ENCODE data around the gene CLEC4C.
"Not testable (repeated sequence)": the region's sequence is repeated elsewhere in the genome, so short reads cannot be mapped to it uniquely, and the experiment has no call there.

Gene CLEC4C

GRCh38 chr12:7747246-7747645 is at the start of gene CLEC4C:
TSS of gene CLEC4C (minus strand) at chr12:7747375. CDS start at chr12:7747348, 27 bp downstream.
- no peak for DNase-seq

- no peak for DNase-seq
Measured at GRCh38 chr12:7793211-7793610, 46.0 kb upstream of the CLEC4C start.

GRCh38 chr12:7788884-7789528 is 41.8 kb upstream of the CLEC4C start, which contains the start of gene NANOG:
TSS of gene NANOG (plus strand) at chr12:7789402. CDS start at chr12:7789615, 213 bp downstream.
- not testable (repeated sequence) for DNase-seq

GRCh38 chr12:7788294-7788660 is 41.1 kb upstream of the CLEC4C start:
- no peak for DNase-seq

GRCh38 chr12:7787574-7788293 is 40.6 kb upstream of the CLEC4C start:
- no peak for DNase-seq

GRCh38 chr12:7784701-7785100 is 37.5 kb upstream of the CLEC4C start:
- no peak for DNase-seq

GRCh38 chr12:7783433-7783832 is 36.3 kb upstream of the CLEC4C start:
- DNase-seq: not testable (repeated sequence)

- DNase-seq: no peak
Measured at GRCh38 chr12:7782055-7782454, 34.9 kb upstream of the CLEC4C start.

GRCh38 chr12:7781274-7781673 is 34.1 kb upstream of the CLEC4C start:
- DNase-seq: no peak

GRCh38 chr12:7769999-7770398 is 22.8 kb upstream of the CLEC4C start:
- no peak for DNase-seq

GRCh38 chr12:7758766-7759140 is 11.6 kb upstream of the CLEC4C start:
- DNase-seq: no peak

GRCh38 chr12:7756993-7757392 is 9.8 kb upstream of the CLEC4C start:
- DNase-seq: no peak

- DNase-seq: not testable (repeated sequence)
Measured at GRCh38 chr12:7755668-7756067, 8.5 kb upstream of the CLEC4C start.

GRCh38 chr12:7751941-7752922 is 5.1 kb upstream of the CLEC4C start:
- not testable (repeated sequence) for DNase-seq

GRCh38 chr12:7751394-7751793 is 4.2 kb upstream of the CLEC4C start:
- no peak for DNase-seq

- no peak for DNase-seq
Measured at GRCh38 chr12:7750350-7750749, 3.2 kb upstream of the CLEC4C start.

GRCh38 chr12:7749442-7749841 is 2.3 kb upstream of the CLEC4C start:
- no peak for DNase-seq

- no peak for DNase-seq
Measured at GRCh38 chr12:7748852-7749251, 1.7 kb upstream of the CLEC4C start.

- DNase-seq: no peak
Measured at GRCh38 chr12:7732993-7733392, 14.2 kb downstream of the CLEC4C start.

- DNase-seq: no peak
Measured at GRCh38 chr12:7731486-7731885, 15.7 kb downstream of the CLEC4C start.

- DNase-seq: not testable (repeated sequence)
Measured at GRCh38 chr12:7730984-7731383, 16.2 kb downstream of the CLEC4C start.

GRCh38 chr12:7729746-7730145 is 17.4 kb downstream of the CLEC4C start:
- DNase-seq: no peak

GRCh38 chr12:7723926-7724325 is 23.2 kb downstream of the CLEC4C start:
- DNase-seq: no peak

Measured in femur (tissue), 1 donor.